OCI-LY1 (cell line): Measurements from ENCODE around the gene ELL2.

Experiments
- H2AFZ ChIP-seq: fragments of 200-600 bp; sonication (generic), shearing (Covaris generic); 2 replicates; pipeline ENCODE4 v1.6.0; 2014; ENCODE audit warnings: antibody characterized with exemption, mild to moderate bottlenecking, low read length
- H3F3A ChIP-seq: fragments of 200-600 bp; sonication (generic), shearing (Covaris generic); 2 replicates; pipeline ENCODE4 v1.6.0; 2014; ENCODE audit warnings: mild to moderate bottlenecking, antibody characterized with exemption, low read length, moderate library complexity; ENCODE audit not compliant: insufficient read depth
- H3K27ac ChIP-seq: fragments of 200-600 bp; sonication (generic); 2 replicates; pipeline ENCODE4 v1.5.1; 2014; ENCODE audit warnings: low read length, mixed run types, mild to moderate bottlenecking, low read depth; ENCODE audit not compliant: poor library complexity, severe bottlenecking
- H3K27me3 ChIP-seq: fragments of 200-600 bp; sonication (generic); 2 replicates; pipeline ENCODE4 v1.6.0; 2014; ENCODE audit warnings: antibody characterized with exemption, mild to moderate bottlenecking, low read length, moderate library complexity; ENCODE audit not compliant: insufficient read depth
- H3K36me3 ChIP-seq: fragments of 200-600 bp; sonication (generic); 2 replicates; pipeline ENCODE4 v1.6.1; 2014; ENCODE audit warnings: mild to moderate bottlenecking, antibody characterized with exemption, low read length, moderate library complexity, mixed read lengths; ENCODE audit not compliant: insufficient read depth
- H3K4me1 ChIP-seq: fragments of 200-600 bp; sonication (generic); 2 replicates; pipeline ENCODE4 v1.5.1; 2014; ENCODE audit warnings: mild to moderate bottlenecking, low read length, moderate library complexity; ENCODE audit not compliant: insufficient read depth, severe bottlenecking
- H3K4me2 ChIP-seq: fragments of 200-600 bp; sonication (generic), shearing (Covaris generic); 2 replicates; pipeline ENCODE4 v1.6.1; 2014; ENCODE audit warnings: low read length
- H3K4me3 ChIP-seq: fragments of 200-600 bp; sonication (generic); 2 replicates; pipeline ENCODE4 v1.5.1; 2014; ENCODE audit warnings: low read length, low read depth, mild to moderate bottlenecking, mixed read lengths; ENCODE audit not compliant: poor library complexity, severe bottlenecking
- H3K79me2 ChIP-seq: fragments of 200-600 bp; shearing (Covaris generic); 2 replicates; pipeline ENCODE4 v1.6.1; 2016; ENCODE audit warnings: mixed run types, low read length, mixed read lengths; ENCODE audit not compliant: insufficient read depth
- H3K9ac ChIP-seq: fragments of 200-600 bp; sonication (generic), shearing (Covaris generic); 2 replicates; pipeline ENCODE4 v1.6.1; 2014; ENCODE audit warnings: mild to moderate bottlenecking, low read length, mixed read lengths
- H3K9me2 ChIP-seq: fragments of 200-600 bp; sonication (generic), shearing (Covaris generic); 2 replicates; pipeline ENCODE4 v1.6.1; 2014; ENCODE audit warnings: low read depth, mild to moderate bottlenecking, low read length, mixed read lengths
- H3K9me3 ChIP-seq: fragments of 200-600 bp; shearing (Covaris generic); 2 replicates; pipeline ENCODE4 v1.6.1; 2014; ENCODE audit warnings: low read length, mixed read lengths
- H4K20me1 ChIP-seq: fragments of 200-600 bp; sonication (generic), shearing (Covaris generic); 2 replicates; pipeline ENCODE4 v1.6.0; 2016; ENCODE audit warnings: mild to moderate bottlenecking, low read length; ENCODE audit not compliant: insufficient read depth
- CTCF ChIP-seq: fragments of 200-600 bp; sonication (generic), shearing (Covaris generic); IDR thresholded peaks from 2 replicates; pipeline ENCODE4 v1.5.1; 2017; ENCODE audit warnings: mild to moderate bottlenecking, antibody characterized with exemption, low read length, moderate library complexity, mixed read lengths
- EZH2 ChIP-seq: fragments of 200-600 bp; sonication (generic), shearing (Covaris generic); IDR thresholded peaks from 2 replicates; pipeline ENCODE4 v1.8.0; 2017; ENCODE audit warnings: borderline replicate concordance, mixed run types, mild to moderate bottlenecking, antibody characterized with exemption, low read length, moderate library complexity, mixed read lengths

Gene ELL2

GRCh38 chr5:95985249-95985648 lies 23.6 kb upstream of the ELL2 start:
- H3K9me3 ChIP-seq, result no peaks in the 10 kb centered on the region
- no peaks in the 10 kb centered on the region for H3K36me3 ChIP-seq
- H3K4me3 ChIP-seq, result no peak overlapping the region
- H2AFZ ChIP-seq, result no peak overlapping the region
- H3K79me2 ChIP-seq, result no peaks in the 10 kb centered on the region
- no peak overlapping the region for H3K4me2 ChIP-seq
- no peak for TF ChIP-seq EZH2
- TF ChIP-seq CTCF, result no peak
- H3K27me3 ChIP-seq, result no peaks in the 10 kb centered on the region
- no peaks in the 10 kb centered on the region for H3K4me1 ChIP-seq
- H3K27ac ChIP-seq, result no peak overlapping the region
- H3F3A ChIP-seq, result no peaks in the 10 kb centered on the region
- H3K9ac ChIP-seq, result no peak overlapping the region
- no peaks in the 10 kb centered on the region for H4K20me1 ChIP-seq
- no peaks in the 10 kb centered on the region for H3K9me2 ChIP-seq

GRCh38 chr5:95984287-95984938 lies 22.8 kb upstream of the ELL2 start:
- H3F3A ChIP-seq, result no peaks in the 10 kb centered on the region
- no peak overlapping the region for H3K4me2 ChIP-seq
- TF ChIP-seq EZH2 (no peak), CTCF (no peak)
- no peaks in the 10 kb centered on the region for H3K9me2 ChIP-seq
- no peaks in the 10 kb centered on the region for H3K36me3 ChIP-seq
- H3K9ac ChIP-seq, result no peak overlapping the region
- H3K9me3 ChIP-seq, result no peaks in the 10 kb centered on the region
- no peak overlapping the region for H3K27ac ChIP-seq
- no peaks in the 10 kb centered on the region for H4K20me1 ChIP-seq
- no peak overlapping the region for H2AFZ ChIP-seq
- H3K27me3 ChIP-seq, result no peaks in the 10 kb centered on the region
- no peaks in the 10 kb centered on the region for H3K4me1 ChIP-seq
- H3K4me3 ChIP-seq, result no peak overlapping the region
- H3K79me2 ChIP-seq, result no peaks in the 10 kb centered on the region

- H3K4me1 ChIP-seq, result no peaks in the 10 kb centered on the region
- H3K27me3 ChIP-seq, result no peaks in the 10 kb centered on the region
- H3K9me2 ChIP-seq, result no peaks in the 10 kb centered on the region
- H3K36me3 ChIP-seq, result no peaks in the 10 kb centered on the region
- no peak overlapping the region for H3K27ac ChIP-seq
- no peak overlapping the region for H2AFZ ChIP-seq
- no peak overlapping the region for H3K9ac ChIP-seq
- H3K9me3 ChIP-seq, result no peaks in the 10 kb centered on the region
- no peaks in the 10 kb centered on the region for H3F3A ChIP-seq
- no peak overlapping the region for H3K4me2 ChIP-seq
- TF ChIP-seq CTCF, result no peak
- TF ChIP-seq EZH2, result no peak
- H4K20me1 ChIP-seq, result no peaks in the 10 kb centered on the region
- H3K4me3 ChIP-seq, result no peak overlapping the region
- H3K79me2 ChIP-seq, result no peaks in the 10 kb centered on the region
These were observed 21.9 kb upstream of the ELL2 start for GRCh38 chr5:95983509-95983908.
